Stimulated activated naive CD8-positive, alpha-beta T cell treated with anti-CD3 and anti-CD28 coated beads, Interleukin-15, Interleukin-2, amounts not matched to agents 100 ng/mL and 50 ng/mL, for 24 hours (primary cell): ENCODE data around the gene KIF16B.
"Not testable (repeated sequence)": the region's sequence is repeated elsewhere in the genome, so short reads cannot be mapped to it uniquely, and the experiment has no call there.

Experiments used
- H3K27ac Mint-ChIP-seq: one replicate; pipeline ENCODE4 v1.8.0; 2021; ENCODE audit warnings: mild to moderate bottlenecking, mixed read lengths
- H3K27me3 Mint-ChIP-seq: one replicate; pipeline ENCODE4 v1.8.0; 2021; ENCODE audit warnings: mixed read lengths
- H3K36me3 Mint-ChIP-seq: one replicate; pipeline ENCODE4 v1.8.0; 2021; ENCODE audit warnings: low read depth, mixed read lengths
- H3K4me1 Mint-ChIP-seq: one replicate; pipeline ENCODE4 v1.8.0; 2021; ENCODE audit warnings: low read depth, mixed read lengths
- H3K4me3 Mint-ChIP-seq: one replicate; pipeline ENCODE4 v1.8.0; 2021; ENCODE audit warnings: mild to moderate bottlenecking, mixed read lengths
- H3K9me3 Mint-ChIP-seq: one replicate; pipeline ENCODE4 v1.8.0; 2021; ENCODE audit warnings: mixed read lengths

KIF16B gene

DNA sequence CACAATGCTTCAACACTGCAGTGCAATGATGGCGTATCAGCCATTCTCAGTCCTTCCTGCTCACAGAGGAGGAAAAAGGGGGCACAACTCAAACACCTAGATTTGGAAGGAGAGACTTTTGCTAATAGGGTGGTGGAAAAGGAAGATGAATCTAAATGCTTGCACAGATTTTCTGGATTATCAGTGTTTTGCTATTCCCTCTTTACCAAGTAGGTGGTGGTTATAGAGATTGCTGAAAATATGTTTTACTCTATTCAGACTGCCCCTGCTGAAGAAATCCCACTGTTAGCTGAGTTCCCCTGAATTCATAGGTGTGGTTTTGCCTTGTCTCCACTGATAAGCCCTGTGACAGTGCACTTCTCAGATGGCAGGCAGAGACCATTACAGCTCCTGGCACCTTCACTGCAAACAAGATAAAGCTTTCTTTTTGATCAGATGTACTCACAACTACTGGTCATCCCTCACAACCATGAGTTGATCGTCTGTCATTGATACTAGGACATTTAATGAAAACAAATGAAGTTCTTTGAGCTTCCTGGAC is 311.4 kb downstream of the KIF16B start:
- H3K27me3 Mint-ChIP-seq, result no peaks in the 10 kb centered on the region
- no peaks in the 10 kb centered on the region for H3K4me1 Mint-ChIP-seq
- no peaks in the 10 kb centered on the region for H3K36me3 Mint-ChIP-seq
- no peak overlapping the region for H3K4me3 Mint-ChIP-seq
- H3K27ac Mint-ChIP-seq, result no peak overlapping the region
- peaks cover 9% of the 10 kb centered on the region for H3K9me3 Mint-ChIP-seq

DNA sequence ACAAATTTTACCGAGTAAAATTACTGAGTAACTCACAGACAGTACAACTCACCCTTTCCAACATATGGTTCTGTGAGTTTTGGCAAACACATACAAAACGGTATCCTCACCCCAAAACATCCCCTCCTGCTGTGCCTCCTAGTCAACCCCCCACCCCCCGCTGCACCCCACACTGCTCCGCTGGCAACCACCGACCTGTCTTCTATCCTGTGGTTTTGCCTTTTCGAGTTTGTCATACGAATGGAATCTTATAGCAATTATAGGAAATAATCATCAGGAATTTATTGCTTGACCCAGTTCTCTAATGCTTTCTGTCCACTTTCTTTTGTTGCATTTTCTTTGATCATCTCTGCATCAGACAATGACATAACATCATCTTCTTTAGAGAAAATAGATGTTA is 312.3 kb downstream of the KIF16B start:
- H3K27ac Mint-ChIP-seq, result no peak overlapping the region
- H3K27me3 Mint-ChIP-seq, result no peaks in the 10 kb centered on the region
- no peaks in the 10 kb centered on the region for H3K4me1 Mint-ChIP-seq
- no peaks in the 10 kb centered on the region for H3K36me3 Mint-ChIP-seq
- peaks cover 6% of the 10 kb centered on the region for H3K9me3 Mint-ChIP-seq
- no peak overlapping the region for H3K4me3 Mint-ChIP-seq

DNA sequence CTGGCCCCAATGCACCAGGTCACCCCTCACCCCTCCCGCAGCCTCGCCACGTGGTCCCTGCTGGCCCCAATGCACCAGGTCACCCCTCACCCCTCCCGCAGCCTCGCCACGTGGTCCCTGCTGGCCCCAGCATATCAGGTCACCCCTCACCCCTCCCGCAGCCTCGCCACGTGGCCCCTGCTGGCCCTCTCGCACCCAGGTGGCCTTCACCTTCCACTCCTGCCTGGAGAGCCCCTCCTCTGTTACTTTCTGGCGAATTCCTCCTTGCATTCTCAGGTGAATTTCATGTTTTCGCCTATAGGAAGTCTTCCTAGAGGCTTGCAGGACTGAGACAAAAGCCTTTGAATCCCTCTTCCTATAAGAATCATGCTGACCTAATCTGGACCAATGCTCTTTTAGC is 313.1 kb downstream of the KIF16B start:
- H3K4me3 Mint-ChIP-seq, result not testable (repeated sequence)

DNA sequence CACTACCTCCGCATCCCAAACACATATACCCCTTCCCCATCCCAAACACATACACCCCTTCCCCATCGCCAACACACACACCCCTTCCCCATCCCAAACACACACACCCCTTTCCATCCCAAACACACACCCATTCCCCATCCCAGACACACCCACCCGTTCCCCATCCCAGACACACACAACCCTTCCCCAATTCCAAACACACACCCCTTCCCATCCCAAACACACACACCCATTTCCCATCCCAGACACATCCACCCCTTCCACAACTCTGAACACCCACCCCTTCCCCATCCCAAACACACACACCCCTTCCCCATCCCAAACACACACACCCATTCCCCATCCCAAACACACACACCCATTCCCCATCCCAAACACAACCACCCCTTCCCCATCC is 314.5 kb downstream of the KIF16B start:
- Mint-ChIP-seq H3K9me3 (no peaks in the 10 kb centered on the region), H3K27ac (no peak overlapping the region), H3K4me3 (no peak overlapping the region), H3K27me3 (no peaks in the 10 kb centered on the region), H3K36me3 (no peaks in the 10 kb centered on the region), H3K4me1 (no peaks in the 10 kb centered on the region)

More for the DNA sequence above, 313.1 kb downstream of the KIF16B start:
- H3K36me3 Mint-ChIP-seq, H3K27me3 Mint-ChIP-seq, H3K4me1 Mint-ChIP-seq, H3K27ac Mint-ChIP-seq, H3K9me3 Mint-ChIP-seq: not testable (repeated sequence)

DNA sequence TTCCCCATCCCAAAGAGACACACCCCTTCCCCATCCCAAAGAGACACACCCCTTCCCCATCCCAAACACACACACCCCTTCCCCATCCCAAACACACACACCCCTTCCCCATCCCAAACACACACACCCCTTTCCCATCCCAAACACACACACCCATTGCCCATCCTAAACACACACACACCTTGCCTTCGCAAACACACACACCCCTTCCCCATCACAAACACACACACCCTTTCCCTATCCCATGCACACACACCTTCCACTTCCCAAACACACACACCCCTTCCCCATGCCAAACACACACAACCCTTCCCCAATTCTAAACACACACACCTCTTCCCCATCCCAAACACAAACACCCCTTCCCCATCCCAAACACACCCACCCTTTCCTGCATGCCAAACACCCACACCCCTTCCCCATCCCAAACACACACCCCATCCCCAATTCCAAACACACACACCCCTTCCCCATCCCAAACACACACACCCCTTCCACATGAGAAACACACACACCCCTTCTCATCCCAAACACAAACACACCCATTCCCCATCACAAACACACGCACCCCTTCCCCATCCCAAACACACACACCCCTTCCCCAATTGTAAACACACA is 315.3 kb downstream of the KIF16B start:
- no peak overlapping the region for H3K4me3 Mint-ChIP-seq
- H3K27me3 Mint-ChIP-seq, result no peaks in the 10 kb centered on the region
- no peaks in the 10 kb centered on the region for H3K4me1 Mint-ChIP-seq
- H3K27ac Mint-ChIP-seq, result no peak overlapping the region
- no peaks in the 10 kb centered on the region for H3K9me3 Mint-ChIP-seq
- no peaks in the 10 kb centered on the region for H3K36me3 Mint-ChIP-seq

DNA sequence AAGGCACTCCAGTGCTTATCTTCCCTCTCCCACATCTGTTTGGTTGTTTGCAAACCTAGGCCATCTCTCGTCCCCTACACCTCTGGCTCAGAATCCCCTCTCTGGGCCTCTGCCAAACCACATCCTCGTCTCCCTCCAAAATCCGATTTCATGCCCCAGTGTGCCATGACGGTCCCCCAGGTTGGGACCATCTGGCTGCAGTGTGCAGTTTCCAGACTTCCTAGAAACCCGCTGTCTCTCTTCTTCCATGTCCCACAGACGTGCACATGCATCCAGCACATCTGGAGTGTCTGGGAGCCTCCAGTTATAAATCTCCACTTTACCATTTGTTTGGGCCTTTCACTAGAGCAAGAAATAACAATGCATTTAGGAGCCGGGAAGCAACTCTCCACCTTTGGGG is 316.2 kb downstream of the KIF16B start:
- Mint-ChIP-seq H3K36me3 (no peaks in the 10 kb centered on the region), H3K9me3 (no peaks in the 10 kb centered on the region), H3K4me3 (no peak overlapping the region), H3K27ac (no peak overlapping the region), H3K27me3 (no peaks in the 10 kb centered on the region), H3K4me1 (no peaks in the 10 kb centered on the region)

DNA sequence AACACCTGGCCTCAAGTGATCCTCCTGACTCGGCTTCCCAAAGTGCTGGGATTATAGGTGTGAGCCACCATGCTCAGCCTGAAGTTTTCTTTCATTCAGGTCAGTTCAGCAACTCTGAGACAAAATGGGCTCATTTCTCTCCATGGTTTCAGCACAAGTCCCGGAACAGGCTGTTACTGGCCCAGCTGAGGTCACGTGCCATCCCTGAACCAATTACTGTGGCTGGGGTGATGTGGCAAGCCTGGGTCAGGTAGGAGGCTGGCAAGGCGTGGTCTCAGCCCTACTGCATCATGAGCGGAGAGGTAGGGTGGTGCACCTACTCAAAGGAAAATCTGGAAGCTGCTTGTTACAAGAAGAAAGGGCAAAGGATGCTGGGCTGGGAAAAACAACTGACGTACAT is 326.4 kb downstream of the KIF16B start:
- peaks cover 3% of the 10 kb centered on the region for H3K4me1 Mint-ChIP-seq
- no peaks in the 10 kb centered on the region for H3K36me3 Mint-ChIP-seq
- H3K4me3 Mint-ChIP-seq, result no peak overlapping the region
- no peak overlapping the region for H3K27ac Mint-ChIP-seq
- H3K27me3 Mint-ChIP-seq, result no peaks in the 10 kb centered on the region
- peaks cover 6% of the 10 kb centered on the region for H3K9me3 Mint-ChIP-seq

DNA sequence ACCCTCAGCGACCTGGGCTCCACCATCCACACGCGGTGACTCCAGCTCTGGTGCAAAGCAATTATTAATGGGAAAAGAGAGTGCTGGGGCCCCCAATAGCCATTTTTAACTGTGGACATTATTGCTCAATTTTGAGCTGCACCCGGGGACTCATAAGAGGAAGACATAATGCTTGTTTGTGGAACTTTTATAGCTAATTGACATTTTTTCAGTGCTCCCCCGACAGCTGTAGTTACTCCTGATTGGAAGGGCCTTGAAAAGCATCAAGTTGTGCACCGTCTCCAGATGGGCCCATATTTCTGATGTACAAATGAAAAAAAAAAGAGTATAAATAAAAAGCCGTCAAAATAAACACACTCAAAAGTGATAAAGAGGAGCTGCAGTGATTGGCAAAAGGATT is 327.0 kb downstream of the KIF16B start:
- Mint-ChIP-seq H3K27ac (no peak overlapping the region), H3K36me3 (no peaks in the 10 kb centered on the region), H3K4me3 (no peak overlapping the region), H3K4me1 (peaks cover 3% of the 10 kb centered on the region), H3K27me3 (no peaks in the 10 kb centered on the region), H3K9me3 (peaks cover 6% of the 10 kb centered on the region)

DNA sequence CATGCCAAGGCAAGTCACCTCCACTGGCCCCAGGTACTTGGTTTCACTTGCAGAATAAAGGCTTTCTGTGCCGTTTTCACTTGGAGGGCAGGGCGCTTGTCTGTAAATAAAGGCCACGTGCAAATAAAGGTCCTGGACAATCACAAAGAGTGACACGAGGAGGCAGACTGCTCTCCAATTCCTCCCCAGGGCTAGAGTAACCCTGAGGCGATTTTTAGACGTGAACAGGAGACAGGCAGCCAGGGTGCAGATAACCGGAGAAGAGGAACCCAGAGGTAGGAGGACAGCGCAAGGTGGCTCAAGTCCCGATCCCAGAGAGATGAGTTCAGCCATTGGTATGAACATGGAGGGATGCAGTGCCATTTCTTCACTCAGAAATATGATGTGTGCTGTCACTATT is 327.4 kb downstream of the KIF16B start:
- no peak overlapping the region for H3K27ac Mint-ChIP-seq
- H3K9me3 Mint-ChIP-seq, result peaks cover 6% of the 10 kb centered on the region
- H3K4me1 Mint-ChIP-seq, result peaks cover 3% of the 10 kb centered on the region
- no peaks in the 10 kb centered on the region for H3K36me3 Mint-ChIP-seq
- no peaks in the 10 kb centered on the region for H3K27me3 Mint-ChIP-seq
- H3K4me3 Mint-ChIP-seq, result no peak overlapping the region

DNA sequence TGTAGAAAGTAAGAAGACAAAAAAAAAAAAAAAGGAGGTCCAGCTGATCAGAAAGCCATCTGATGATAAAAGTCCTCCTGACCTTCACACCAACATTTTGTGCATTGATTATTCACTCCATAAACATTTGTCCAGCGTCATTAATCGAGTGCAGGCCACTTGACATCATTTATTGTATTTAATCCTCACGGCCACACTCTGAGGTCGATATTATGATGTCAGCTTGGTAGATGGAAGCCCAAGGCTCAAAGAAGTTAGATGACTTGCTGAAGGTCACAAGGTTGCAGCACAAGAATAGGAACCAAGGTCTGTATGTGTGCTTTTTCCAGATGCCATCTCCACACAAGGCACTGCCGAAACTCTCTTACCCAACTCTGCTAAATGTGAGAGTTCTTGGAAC is 328.4 kb downstream of the KIF16B start:
- H3K4me1 Mint-ChIP-seq, result peaks cover 3% of the 10 kb centered on the region
- H3K36me3 Mint-ChIP-seq, result no peaks in the 10 kb centered on the region
- no peak overlapping the region for H3K4me3 Mint-ChIP-seq
- H3K9me3 Mint-ChIP-seq, result peaks cover 13% of the 10 kb centered on the region
- no peaks in the 10 kb centered on the region for H3K27me3 Mint-ChIP-seq
- H3K27ac Mint-ChIP-seq, result no peak overlapping the region

DNA sequence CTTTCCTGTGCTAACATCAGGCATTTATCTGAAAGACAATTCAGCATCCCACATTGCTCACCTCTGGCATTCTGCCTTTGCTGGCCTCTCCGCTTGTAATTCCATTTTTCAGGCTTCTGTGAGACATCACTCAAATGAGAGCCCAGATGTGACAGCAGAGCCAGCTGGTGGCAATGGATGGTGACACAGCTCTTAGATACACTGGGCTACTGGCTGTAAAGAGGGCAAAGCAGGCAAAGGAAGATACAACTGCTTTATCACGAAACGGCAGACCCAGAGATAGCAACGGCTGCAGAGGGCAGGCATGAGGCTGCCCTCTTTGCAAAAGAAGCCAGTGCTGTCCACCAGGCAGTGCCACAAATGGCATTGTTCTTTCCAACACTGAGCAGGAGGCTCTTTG is 329.8 kb downstream of the KIF16B start:
- Mint-ChIP-seq H3K4me1 (peaks cover 3% of the 10 kb centered on the region), H3K4me3 (no peak overlapping the region), H3K27me3 (no peaks in the 10 kb centered on the region), H3K36me3 (no peaks in the 10 kb centered on the region), H3K27ac (no peak overlapping the region), H3K9me3 (peaks cover 17% of the 10 kb centered on the region)

DNA sequence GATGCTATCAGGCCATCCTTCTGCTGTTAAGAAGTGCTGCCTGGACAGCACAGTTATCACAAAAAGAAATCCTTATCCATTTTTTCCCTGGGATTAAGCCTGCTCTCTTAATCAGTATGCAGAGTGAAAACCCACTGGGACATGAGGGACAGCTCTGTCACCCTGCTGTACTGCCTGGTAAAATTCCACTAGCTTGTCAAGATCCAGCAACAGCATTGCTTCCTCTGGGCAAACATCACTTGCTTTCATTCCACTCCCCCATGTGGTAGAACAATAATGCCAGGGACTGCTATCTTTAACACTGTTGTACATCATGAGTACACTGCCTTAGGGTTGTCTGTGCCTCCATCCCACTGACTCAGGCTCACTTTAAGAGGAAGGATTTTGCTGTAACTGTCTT is 331.3 kb downstream of the KIF16B start:
- no peaks in the 10 kb centered on the region for H3K36me3 Mint-ChIP-seq
- H3K4me1 Mint-ChIP-seq, result peaks cover 3% of the 10 kb centered on the region
- H3K27ac Mint-ChIP-seq, result no peak overlapping the region
- H3K9me3 Mint-ChIP-seq, result peaks cover 17% of the 10 kb centered on the region
- H3K4me3 Mint-ChIP-seq, result no peak overlapping the region
- H3K27me3 Mint-ChIP-seq, result no peaks in the 10 kb centered on the region

DNA sequence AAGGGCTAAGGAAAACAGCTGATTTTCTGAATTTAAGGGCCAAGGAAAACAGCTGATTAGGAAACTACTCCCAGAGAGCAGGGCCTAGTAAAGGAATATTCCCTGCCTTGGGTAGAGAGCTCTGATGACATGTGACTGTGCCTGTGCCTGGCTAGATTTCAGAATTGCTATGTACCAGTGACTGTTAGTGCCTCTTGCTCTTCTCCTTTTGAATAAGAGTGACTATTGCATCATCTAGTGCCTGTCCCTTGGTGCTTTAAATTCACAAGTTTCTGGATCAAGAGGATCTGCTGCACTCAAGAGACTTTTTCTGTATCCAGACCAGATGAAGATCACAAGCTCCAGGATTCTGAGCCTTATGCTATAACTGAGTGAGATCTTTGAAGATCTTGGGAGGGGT is 332.9 kb downstream of the KIF16B start:
- H3K4me3 Mint-ChIP-seq, result no peak overlapping the region
- no peak overlapping the region for H3K27ac Mint-ChIP-seq
- no peaks in the 10 kb centered on the region for H3K27me3 Mint-ChIP-seq
- no peaks in the 10 kb centered on the region for H3K36me3 Mint-ChIP-seq
- H3K4me1 Mint-ChIP-seq, result peaks cover 3% of the 10 kb centered on the region
- peaks cover 17% of the 10 kb centered on the region for H3K9me3 Mint-ChIP-seq

DNA sequence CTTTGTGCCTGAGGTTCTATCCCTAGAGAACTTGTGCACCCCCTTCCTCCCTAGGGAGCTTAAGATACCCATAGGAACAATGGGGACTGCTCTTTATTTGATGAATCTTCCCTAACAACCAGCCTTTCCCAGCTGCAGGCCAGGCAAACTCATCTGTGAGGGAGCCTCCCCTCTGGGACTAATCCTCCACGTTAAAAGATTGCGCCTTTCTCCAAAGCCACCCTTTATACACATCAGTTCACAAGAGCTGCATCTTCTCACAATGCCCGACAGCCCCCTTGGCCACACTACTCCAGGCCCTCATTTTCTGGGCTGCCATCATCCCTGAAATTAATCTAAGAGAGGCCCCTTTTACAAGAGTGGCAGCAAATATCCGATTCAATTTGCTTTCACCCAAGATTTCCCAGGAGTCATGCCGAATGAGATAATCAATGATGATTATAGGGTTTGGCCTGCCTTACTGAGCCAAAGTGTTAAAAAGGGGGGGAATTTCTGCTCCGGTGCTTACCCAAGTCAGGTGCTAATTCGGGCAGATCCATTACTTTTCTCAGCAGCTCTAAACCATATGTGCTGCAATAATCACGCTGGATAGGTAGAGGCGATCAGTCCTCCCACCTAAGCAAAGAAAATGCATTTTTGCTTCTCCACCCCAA is 336.5 kb downstream of the KIF16B start:
- H3K27me3 Mint-ChIP-seq, result no peaks in the 10 kb centered on the region
- H3K4me1 Mint-ChIP-seq, result no peaks in the 10 kb centered on the region
- H3K27ac Mint-ChIP-seq, result no peak overlapping the region
- no peak overlapping the region for H3K4me3 Mint-ChIP-seq
- H3K36me3 Mint-ChIP-seq, result no peaks in the 10 kb centered on the region
- peaks cover 24% of the 10 kb centered on the region for H3K9me3 Mint-ChIP-seq

DNA sequence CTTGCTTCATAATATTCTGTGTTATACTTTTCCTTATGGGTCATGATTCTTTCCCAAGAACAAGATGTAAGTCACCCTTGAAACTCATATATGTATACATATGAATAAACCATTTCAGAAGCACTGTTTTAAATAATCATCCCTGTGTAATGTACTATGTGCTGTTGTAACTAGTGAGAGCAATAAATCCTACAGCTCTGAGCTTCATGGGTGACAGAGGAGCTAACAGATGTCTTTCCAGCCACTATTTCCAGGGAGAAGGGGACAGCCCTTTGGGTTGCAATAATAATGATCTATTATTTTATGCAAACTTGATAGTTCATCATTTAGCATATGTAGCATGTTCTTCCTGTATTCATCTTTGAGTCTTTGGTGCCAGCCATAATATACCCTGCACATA is 342.8 kb downstream of the KIF16B start:
- Mint-ChIP-seq H3K4me3 (no peak overlapping the region), H3K4me1 (no peaks in the 10 kb centered on the region), H3K27ac (no peak overlapping the region), H3K36me3 (no peaks in the 10 kb centered on the region), H3K27me3 (no peaks in the 10 kb centered on the region), H3K9me3 (peaks cover 12% of the 10 kb centered on the region)

DNA sequence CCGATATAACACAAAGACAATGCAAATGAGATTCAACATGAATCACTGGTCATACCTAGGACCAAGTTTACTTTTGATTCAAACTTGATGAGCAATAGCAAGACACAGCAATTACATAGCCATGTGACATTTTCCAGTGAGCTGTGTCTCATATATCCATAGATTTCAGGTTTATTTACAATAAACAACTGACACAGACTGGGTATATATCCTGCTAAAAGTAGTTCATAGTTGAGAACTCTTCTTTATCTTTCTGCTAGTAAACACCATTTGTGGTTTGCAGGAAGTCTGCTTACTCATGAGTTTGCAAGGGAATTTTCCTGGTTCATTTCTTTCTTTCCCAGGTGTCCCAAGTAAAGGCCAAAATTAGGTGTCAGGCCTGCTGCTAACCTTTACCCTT is 343.4 kb downstream of the KIF16B start:
- peaks cover 12% of the 10 kb centered on the region for H3K9me3 Mint-ChIP-seq
- no peaks in the 10 kb centered on the region for H3K4me1 Mint-ChIP-seq
- no peaks in the 10 kb centered on the region for H3K36me3 Mint-ChIP-seq

More for the DNA sequence above, 343.4 kb downstream of the KIF16B start:
- no peak overlapping the region for H3K27ac Mint-ChIP-seq
- H3K27me3 Mint-ChIP-seq, result no peaks in the 10 kb centered on the region
- no peak overlapping the region for H3K4me3 Mint-ChIP-seq
